HG03558 (cell line): ENCODE measurements around the gene DCLRE1B.
A peak's percentile ranks its signal among the peaks of the same experiment; 100 is the strongest.

Experiments
- ATAC-seq: cut with Tn5 transposase; IDR thresholded peaks from one replicate; pipeline ENCODE4 v1.9.1; 2021; ENCODE audit warnings: moderate number of reproducible peaks; ENCODE audit not compliant: unreplicated experiment; ENCODE audit errors: extremely low read depth

Gene DCLRE1B

GRCh38 chr1:113918243-113918642 is 13.1 kb downstream of the DCLRE1B start:
- no peak for ATAC-seq

- no peak for ATAC-seq
Observed at GRCh38 chr1:113922957-113923356, 17.8 kb downstream of the DCLRE1B start.

DNA sequence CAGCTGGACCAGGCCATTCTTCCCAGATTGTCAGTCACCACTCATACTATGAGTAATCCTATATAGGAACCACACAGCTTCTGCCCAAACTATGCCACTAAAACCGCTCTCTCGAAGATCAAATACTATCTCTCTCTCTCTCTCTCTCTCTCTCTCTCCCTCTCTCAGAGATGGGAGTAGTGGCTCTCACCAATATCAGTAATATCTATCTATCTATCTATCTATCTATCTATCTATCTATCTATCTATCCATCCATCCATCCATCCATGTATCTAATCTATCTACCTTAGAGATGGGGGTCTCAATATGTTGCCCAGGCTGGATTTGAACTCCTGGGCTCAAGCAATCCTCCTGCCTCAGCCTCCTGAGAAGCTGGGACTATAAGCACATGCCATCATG is 19.3 kb downstream of the DCLRE1B start:
- ATAC-seq, result no peak

DNA sequence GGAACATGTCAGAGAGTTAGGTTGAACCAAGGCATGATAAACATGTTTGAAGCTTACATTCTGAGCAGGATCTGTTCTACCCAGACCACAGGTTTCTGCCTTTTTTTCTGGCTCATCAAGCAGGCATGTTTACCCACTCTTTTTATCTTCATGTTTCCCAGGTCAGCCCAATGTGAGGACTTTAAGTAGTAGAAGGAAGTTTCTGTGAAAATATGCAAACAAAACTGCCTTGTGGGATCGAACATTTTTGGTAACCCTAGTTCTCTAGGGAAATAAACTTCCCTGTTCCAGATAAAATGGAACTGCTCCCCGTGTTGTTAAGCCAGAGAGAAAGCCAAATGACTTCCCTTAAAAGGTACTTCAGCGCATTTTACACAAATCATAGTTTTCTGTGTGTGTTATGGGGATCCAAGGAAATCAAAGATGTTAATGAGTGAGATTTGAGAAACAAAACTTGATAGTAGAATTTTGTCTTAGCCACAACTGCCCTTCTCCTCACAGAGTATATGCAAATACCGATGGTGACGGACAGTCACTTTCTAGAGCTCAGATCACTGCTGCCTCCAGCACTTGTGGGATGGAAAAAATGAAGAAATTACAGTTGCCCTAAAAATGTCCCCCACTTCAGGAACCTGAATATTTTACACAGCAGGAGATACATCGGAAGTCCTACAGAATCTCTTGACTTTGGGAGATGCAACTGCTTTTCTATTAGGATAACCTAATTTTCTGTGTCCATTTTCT is 23.2 kb downstream of the DCLRE1B start:
- no peak for ATAC-seq

GRCh38 chr1:113928941-113929749 is 24.0 kb downstream of the DCLRE1B start, which contains the start of gene HIPK1:
TSS of gene HIPK1 (plus strand) at chr1:113929324.
- ATAC-seq, result peak; percentile 41

DNA sequence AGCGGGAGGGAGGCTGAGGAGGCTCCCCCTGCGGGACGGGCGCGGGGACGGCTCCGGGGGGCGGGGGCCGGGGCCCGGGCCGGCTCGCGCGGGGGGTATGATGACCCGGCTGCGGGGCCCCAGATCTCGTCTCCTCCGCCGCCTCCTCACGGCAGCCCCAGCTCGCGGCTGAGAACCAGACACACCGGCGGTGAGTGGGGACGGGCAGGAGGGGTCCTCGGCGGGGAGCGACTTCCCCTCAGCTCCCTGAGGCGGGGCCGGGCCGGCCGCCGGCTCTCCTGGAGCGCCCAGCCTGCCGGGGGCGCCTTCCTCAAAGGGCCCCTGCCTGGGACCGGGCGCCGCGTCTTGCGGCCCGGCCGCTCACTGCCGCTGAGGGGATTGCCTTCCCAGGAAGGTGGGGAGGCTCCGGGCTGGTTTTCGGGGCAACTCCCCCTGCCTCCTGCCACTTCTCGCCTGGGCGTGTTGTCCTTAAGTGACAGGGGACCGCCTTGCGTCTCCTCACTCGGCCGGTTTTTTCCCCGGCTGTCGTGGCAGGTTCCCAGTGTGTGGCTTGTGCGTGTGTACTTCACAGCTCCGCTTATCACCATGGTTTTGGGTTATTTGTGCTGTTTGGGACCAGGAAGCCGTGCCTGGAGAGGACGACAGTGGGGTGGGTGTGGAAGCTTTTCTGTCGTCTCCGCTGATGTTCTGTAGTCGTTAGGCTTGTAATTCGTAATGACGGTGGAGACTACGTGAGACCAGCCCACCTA is 24.8 kb downstream of the DCLRE1B start:
- ATAC-seq, result no peak

DNA sequence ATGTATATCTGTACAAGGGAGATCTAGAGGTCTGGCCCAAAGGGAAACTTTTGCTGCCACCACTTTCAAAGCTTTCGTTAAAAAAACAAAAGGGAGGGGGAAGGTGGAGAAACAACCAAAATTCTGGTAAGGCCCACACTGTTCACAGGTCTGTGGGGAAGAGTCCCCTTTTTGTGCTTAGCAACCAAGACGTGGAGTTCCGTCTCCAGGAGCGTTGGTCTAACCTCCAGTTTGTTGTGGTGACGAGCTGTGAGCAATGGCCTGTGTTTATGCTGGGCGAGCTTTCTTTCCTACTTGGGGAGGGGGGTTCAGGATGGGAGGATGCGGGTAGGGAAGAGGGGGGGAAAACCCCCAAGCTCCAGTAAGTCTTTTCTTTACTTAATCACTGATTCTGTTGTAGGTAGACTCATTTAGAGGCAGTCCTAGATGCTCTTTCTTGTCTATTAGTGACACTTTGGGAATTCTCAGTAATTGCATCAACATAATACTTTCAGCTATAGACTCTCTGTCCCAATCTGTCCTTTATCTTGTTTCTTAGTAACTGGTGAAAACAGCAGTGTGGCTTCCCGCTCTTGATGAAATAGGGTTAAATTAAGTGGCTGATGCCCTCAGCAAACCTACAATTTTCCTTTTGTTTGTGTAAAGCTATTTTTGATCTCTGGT is 25.5 kb downstream of the DCLRE1B start:
- ATAC-seq, result no peak

GRCh38 chr1:113931451-113931851 is 26.3 kb downstream of the DCLRE1B start:
- no peak for ATAC-seq

DNA sequence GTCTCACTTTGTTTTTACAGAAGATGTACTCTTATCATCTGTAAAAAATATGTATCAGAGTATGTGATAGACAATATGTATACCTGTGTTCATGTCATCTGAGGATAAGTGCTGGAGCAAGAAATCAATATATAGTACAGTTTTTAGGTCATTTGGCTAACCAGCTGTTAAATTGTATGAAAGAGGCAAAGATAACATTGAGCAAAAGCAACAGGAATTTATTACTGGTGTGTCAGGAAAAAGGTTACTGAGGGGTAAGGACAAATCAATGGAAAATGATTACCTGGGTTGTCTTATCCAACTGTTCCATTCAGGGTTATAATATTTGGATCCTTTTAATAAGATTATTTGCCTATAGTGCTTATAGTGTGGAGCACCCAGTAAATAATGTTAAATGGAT is 28.9 kb downstream of the DCLRE1B start:
- no peak for ATAC-seq

GRCh38 chr1:113934511-113935055 is 29.5 kb downstream of the DCLRE1B start:
- ATAC-seq, result no peak

- ATAC-seq, result no peak
Observed at GRCh38 chr1:113935176-113935575, 30.1 kb downstream of the DCLRE1B start.

DNA sequence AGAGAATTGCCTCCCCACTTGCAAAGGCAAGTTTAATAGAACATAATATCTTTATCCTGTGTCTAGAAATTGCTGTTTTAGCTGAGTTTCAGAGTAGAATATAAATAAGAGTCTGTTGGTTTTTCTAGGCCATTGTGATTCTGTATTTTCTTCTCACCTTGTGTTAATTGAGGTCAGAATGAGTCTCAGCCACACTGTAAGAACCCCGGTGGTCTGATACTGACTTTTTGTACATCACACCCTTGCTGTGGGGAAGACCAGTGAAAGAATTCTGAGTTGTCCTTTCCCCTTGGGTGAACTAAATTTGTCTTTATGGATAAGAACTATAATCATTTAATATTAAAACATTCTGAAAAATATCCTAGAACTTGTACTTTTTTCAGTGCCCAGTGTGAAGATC is 30.8 kb downstream of the DCLRE1B start:
- ATAC-seq, result no peak

- no peak for ATAC-seq
Observed at GRCh38 chr1:113937146-113937545, 32.0 kb downstream of the DCLRE1B start.

- no peak for ATAC-seq
Observed at GRCh38 chr1:113938192-113938591, 33.1 kb downstream of the DCLRE1B start.

DNA sequence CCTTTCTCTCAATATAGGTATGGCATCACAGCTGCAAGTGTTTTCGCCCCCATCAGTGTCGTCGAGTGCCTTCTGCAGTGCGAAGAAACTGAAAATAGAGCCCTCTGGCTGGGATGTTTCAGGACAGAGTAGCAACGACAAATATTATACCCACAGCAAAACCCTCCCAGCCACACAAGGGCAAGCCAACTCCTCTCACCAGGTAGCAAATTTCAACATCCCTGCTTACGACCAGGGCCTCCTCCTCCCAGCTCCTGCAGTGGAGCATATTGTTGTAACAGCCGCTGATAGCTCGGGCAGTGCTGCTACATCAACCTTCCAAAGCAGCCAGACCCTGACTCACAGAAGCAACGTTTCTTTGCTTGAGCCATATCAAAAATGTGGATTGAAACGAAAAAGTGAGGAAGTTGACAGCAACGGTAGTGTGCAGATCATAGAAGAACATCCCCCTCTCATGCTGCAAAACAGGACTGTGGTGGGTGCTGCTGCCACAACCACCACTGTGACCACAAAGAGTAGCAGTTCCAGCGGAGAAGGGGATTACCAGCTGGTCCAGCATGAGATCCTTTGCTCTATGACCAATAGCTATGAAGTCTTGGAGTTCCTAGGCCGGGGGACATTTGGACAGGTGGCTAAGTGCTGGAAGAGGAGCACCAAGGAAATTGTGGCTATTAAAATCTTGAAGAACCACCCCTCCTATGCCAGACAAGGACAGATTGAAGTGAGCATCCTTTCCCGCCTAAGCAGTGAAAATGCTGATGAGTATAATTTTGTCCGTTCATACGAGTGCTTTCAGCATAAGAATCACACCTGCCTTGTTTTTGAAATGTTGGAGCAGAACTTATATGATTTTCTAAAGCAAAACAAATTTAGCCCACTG is 35.5 kb downstream of the DCLRE1B start:
- no peak for ATAC-seq

GRCh38 chr1:113941245-113941559 is 36.1 kb downstream of the DCLRE1B start:
- no peak for ATAC-seq

DNA sequence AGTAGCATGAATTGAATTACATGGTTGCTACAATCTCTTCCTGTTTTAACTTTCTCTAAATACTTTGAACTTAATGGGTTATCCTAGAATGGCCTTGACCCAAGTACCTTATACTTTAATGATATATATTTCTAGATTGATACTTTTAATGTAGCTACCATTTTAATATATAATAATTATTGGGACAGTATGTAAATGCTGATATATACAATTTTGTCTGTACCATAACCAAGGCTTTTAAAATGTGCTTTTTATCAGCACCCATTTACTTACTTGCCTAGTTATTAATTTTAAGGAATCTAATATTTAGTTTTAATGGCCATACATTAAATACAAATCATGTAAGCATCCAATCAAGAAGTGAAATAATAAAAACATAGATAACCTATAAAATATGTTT is 37.4 kb downstream of the DCLRE1B start:
- no peak for ATAC-seq

DNA sequence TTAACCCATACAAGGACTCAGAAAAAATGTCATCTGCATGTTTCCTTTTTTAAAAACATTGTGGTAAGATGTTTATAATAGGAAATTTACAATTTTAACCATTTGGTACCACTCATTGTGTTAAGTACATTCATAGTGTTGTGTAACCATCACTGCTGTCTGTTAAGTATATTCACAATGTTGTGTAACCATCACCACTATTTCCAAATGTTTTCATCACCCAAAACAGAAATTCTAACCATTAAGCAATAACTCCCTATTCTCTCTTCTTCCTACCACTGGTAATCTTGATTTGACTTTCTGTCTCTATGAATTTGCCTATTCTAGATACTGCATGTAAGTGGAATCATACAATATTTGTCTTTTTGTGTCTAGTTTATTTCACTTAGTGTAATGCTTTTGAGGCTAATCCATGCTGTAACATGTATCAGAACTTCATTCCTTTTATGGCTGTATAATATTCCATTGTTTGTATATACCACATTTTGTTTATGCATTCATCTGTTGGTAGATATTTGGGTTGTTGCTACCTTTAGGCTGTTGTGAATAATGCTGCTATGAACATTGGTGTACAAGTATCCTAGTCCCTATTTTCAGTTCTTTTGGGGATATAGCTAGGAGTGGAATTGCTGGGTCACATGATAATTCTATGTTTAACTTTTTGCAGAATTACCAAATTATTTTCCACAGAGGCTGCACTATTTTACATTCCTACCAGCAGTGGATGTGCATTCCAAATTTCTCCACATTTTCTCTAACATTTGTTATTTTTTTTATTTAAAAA is 38.1 kb downstream of the DCLRE1B start:
- ATAC-seq, result no peak

- no peak for ATAC-seq
Observed at GRCh38 chr1:113945329-113945728, 40.2 kb downstream of the DCLRE1B start.
